Inflammatory macrophage (primary cell): ENCODE data around the gene FAM229B.

Source experiments
- DNase-seq, 2 donors: peaks; one replicate each; pipeline ENCODE4 v3.0.0-alpha.2; 2020 to 2022

FAM229B gene

GRCh38 chr6:112144145-112144926 lies 56.9 kb downstream of the FAM229B start:
- no peak for DNase-seq

DNA sequence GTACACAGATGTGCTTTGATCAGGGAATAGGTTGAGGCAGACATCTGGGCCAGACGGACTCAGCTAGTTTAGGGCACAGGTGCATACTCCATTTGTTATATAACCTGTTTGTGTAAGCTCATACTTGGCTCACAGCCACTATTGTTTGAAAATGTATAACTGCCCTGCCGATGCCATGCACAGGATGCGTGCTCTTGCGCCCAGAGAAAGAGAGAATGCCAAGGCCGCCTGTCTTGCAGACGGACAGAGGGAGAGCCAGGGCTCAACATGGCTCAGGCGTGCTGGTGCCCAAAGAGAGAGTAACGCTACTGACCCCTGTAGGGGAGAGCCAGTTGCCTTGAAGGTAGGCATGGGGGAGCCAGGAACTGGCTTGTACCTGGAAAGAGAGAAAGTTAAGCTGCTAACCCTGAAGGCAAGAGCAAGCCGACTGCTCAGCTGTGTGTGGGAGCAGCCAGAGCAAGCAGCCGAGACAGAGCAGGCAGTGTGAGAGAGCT lies 57.7 kb downstream of the FAM229B start:
- DNase-seq, result no peak

GRCh38 chr6:112148103-112148502 lies 60.7 kb downstream of the FAM229B start:
- no peak for DNase-seq

GRCh38 chr6:112149236-112149635 lies 61.8 kb downstream of the FAM229B start:
- DNase-seq, result no peak

DNA sequence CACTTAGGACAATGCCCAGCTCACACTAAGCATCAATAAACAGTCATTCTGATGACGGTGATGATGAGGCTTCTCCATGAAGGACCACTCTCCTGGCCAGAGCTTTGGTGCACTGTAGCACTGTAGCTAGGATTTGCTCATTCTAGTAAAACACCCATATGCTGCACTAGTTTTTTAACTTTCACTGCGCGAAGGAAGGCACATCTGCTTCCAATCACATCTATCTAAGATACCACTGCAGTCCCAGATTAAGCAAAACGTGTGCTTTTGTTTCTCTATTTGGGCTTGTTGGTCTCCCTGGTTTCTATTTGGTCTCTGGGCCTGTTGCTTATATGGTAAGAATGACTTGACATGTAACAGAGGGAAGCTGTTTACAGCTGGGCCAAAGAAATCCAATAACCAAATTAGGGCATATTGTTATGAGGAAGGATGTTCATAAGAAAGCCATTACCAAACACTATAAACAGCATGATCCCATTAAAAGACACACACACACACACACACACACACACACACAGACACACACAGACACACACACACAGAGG lies 62.4 kb downstream of the FAM229B start:
- peak in 1 of 2 donors; percentile 31 for DNase-seq

- no peak for DNase-seq
These were observed 63.0 kb downstream of the FAM229B start for GRCh38 chr6:112150363-112150762.
